Hepatocyte (in vitro differentiated cells): Measurements from ENCODE around the gene GMEB2. TPM values are rescaled to one million over a fixed set of nuclear protein-coding genes. Genes with fewer than 3 reads are reported as not detected.

ENCODE experiments used
- DNase-seq: peaks from one replicate; pipeline ENCODE4 v3.0.0-alpha.2; 2016; ENCODE audit warnings: low spot score
- H2AFZ ChIP-seq: fragments of 200-600 bp; sonication (generic); 2 replicates; pipeline ENCODE4 v1.6.0; 2016; ENCODE audit warnings: antibody characterized with exemption, mild to moderate bottlenecking
- H3K27ac ChIP-seq: fragments of 200-600 bp; sonication (generic); 2 replicates; pipeline ENCODE4 v1.5.1; 2016; ENCODE audit warnings: mild to moderate bottlenecking
- H3K27me3 ChIP-seq: fragments of 200-600 bp; sonication (generic); 2 replicates; pipeline ENCODE4 v1.6.1; 2016
- H3K36me3 ChIP-seq: fragments of 200-600 bp; sonication (generic); replicated peaks from 2 replicates; pipeline ENCODE4 v1.5.1; 2016; ENCODE audit warnings: low read depth; ENCODE audit not compliant: insufficient read depth
- H3K4me1 ChIP-seq: fragments of 200-600 bp; sonication (generic); 2 replicates; pipeline ENCODE4 v1.5.1; 2016; ENCODE audit warnings: mild to moderate bottlenecking, moderate library complexity; ENCODE audit not compliant: insufficient read depth
- H3K4me2 ChIP-seq: fragments of 200-600 bp; sonication (generic); 2 replicates; pipeline ENCODE4 v1.6.0; 2016
- H3K4me3 ChIP-seq: fragments of 200-600 bp; sonication (generic); 2 replicates; pipeline ENCODE4 v1.5.1; 2016; ENCODE audit warnings: mild to moderate bottlenecking
- H3K79me2 ChIP-seq: fragments of 200-600 bp; sonication (generic); 2 replicates; pipeline ENCODE4 v1.6.0; 2017; ENCODE audit warnings: mild to moderate bottlenecking
- H3K9me2 ChIP-seq: fragments of 200-600 bp; sonication (generic); replicated peaks from 2 replicates; pipeline ENCODE4 v1.6.0; 2017; ENCODE audit warnings: mild to moderate bottlenecking; ENCODE audit not compliant: insufficient read depth
- H3K9me3 ChIP-seq: fragments of 200-600 bp; sonication (generic); 2 replicates; pipeline ENCODE4 v1.5.1; 2016; ENCODE audit warnings: low read depth, mild to moderate bottlenecking
- H4K20me1 ChIP-seq: fragments of 200-600 bp; sonication (generic); 2 replicates; pipeline ENCODE4 v1.6.0; 2016; ENCODE audit warnings: mild to moderate bottlenecking; ENCODE audit not compliant: insufficient read depth, poor library complexity, severe bottlenecking
- EZH2 ChIP-seq: fragments of 200-600 bp; sonication (generic); IDR thresholded peaks from 2 replicates; pipeline ENCODE4 v1.6.1; 2016; ENCODE audit warnings: antibody characterized with exemption, mild to moderate bottlenecking, borderline replicate concordance
- EZH2phosphoT487 ChIP-seq: fragments of 200-600 bp; sonication (generic); IDR thresholded peaks from one replicate; pipeline ENCODE4 v1.6.1; 2018; ENCODE audit warnings: antibody characterized with exemption, mild to moderate bottlenecking, low read depth, moderate library complexity; ENCODE audit not compliant: unreplicated experiment, severe bottlenecking
- WGBS: methylation state at CpG from one replicate; pipeline ENCODE4 v1.1.6; 2016; ENCODE audit warnings: low lambda C conversion rate; ENCODE audit errors: missing lambda C conversion rate; 5-methylcytosine and 5-hydroxymethylcytosine counted together
- polyA plus RNA-seq: library from polyadenylated mRNA; unstranded; fragments of >200 nt; fragmentation: Nextera tagmentation; extraction: Ambion mirVana; gene quantifications from 2 replicates; pipeline ENCODE4 v1.2.1, GENCODE V29; 2016
- total RNA-seq: library from RNA; depleted of rRNA; stranded (reverse); fragments of >200 nt; gene quantifications from 2 replicates; pipeline ENCODE4 v1.2.3, GENCODE V29; 2014
- TF ChIP-seq, protein P1 (sequence below): fragments of 200-600 bp; sonication (generic); IDR thresholded peaks from 2 replicates; pipeline ENCODE4 v1.5.1; 2016; ENCODE audit warnings: antibody characterized with exemption, mild to moderate bottlenecking; ENCODE audit not compliant: poor library complexity

GMEB2 gene
- total and polyA plus RNA-seq, 2 experiments from 2014 or later: 8.7 to 10.7 TPM

GRCh38 chr20:63611646-63612045 is 15.3 kb downstream of the GMEB2 start:
- no peaks in the 10 kb centered on the region for H3K9me3 ChIP-seq
- no peaks in the 10 kb centered on the region for H3K4me1 ChIP-seq
- TF ChIP-seq EZH2: no peak
- TF ChIP-seq, protein P1, sequence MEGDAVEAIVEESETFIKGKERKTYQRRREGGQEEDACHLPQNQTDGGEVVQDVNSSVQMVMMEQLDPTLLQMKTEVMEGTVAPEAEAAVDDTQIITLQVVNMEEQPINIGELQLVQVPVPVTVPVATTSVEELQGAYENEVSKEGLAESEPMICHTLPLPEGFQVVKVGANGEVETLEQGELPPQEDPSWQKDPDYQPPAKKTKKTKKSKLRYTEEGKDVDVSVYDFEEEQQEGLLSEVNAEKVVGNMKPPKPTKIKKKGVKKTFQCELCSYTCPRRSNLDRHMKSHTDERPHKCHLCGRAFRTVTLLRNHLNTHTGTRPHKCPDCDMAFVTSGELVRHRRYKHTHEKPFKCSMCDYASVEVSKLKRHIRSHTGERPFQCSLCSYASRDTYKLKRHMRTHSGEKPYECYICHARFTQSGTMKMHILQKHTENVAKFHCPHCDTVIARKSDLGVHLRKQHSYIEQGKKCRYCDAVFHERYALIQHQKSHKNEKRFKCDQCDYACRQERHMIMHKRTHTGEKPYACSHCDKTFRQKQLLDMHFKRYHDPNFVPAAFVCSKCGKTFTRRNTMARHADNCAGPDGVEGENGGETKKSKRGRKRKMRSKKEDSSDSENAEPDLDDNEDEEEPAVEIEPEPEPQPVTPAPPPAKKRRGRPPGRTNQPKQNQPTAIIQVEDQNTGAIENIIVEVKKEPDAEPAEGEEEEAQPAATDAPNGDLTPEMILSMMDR: no peak
- no peak for TF ChIP-seq EZH2phosphoT487
- H3K9me2 ChIP-seq: no peaks in the 10 kb centered on the region
- no peak overlapping the region for H3K27ac ChIP-seq
- DNase-seq: no peak
- WGBS: 98% methylated on average over 10 of the region's 10 CpGs
- H4K20me1 ChIP-seq: no peaks in the 10 kb centered on the region
- H3K4me3 ChIP-seq: no peak overlapping the region
- no peak overlapping the region for H3K4me2 ChIP-seq
- no peaks in the 10 kb centered on the region for H3K36me3 ChIP-seq
- no peaks in the 10 kb centered on the region for H3K27me3 ChIP-seq
- H3K79me2 ChIP-seq: peaks cover 10% of the 10 kb centered on the region
- H2AFZ ChIP-seq: no peak overlapping the region

DNA sequence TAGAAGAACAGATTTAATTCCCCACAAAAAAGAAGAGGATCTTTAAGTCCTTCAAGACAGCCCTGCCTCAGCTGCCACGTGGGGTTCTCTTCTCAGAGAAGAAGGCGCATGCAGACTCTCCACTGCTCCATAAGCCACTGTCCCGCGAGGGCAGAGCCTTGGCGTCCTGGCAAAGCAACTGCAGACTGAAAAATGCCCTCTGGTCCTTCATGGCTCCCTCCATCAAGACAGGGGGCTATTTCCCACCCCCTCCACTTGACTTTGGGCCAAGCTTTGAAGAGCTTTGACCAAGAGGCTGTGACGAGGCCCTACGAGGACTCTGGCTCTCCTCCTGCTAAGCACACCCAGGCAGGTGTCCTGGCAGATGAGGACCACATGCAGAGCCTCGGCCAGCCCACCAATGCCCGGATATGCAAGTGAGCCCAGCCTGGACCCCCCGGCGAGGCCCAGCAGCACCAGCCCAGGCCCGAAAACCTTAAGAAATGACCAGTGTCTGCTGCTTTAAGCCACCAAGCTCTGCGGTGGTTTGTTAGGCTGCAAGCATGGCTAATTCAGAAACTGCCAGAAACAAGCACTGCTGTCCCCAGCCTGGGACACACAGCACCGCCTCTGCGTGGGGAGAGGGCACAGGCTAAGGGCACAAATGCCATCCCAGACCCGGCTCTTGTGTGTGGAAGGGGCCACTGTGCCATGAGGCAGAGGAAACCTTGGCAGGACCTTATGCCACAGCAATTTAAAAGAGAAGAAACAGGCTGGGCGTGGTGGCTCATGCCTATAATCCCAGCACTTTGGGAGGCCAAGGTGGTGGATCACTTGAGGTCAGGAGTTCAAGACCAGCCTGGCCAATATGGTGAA is 16.1 kb downstream of the GMEB2 start:
- no peak overlapping the region for H3K4me3 ChIP-seq
- no peaks in the 10 kb centered on the region for H4K20me1 ChIP-seq
- H3K79me2 ChIP-seq: peaks cover 11% of the 10 kb centered on the region
- no peak overlapping the region for H3K4me2 ChIP-seq
- no peak for DNase-seq
- no peaks in the 10 kb centered on the region for H3K27me3 ChIP-seq
- TF ChIP-seq EZH2phosphoT487 (no peak), EZH2 (no peak)
- TF ChIP-seq, protein P1: no peak
- H3K27ac ChIP-seq: no peak overlapping the region
- H2AFZ ChIP-seq: no peak overlapping the region
- H3K9me2 ChIP-seq: no peaks in the 10 kb centered on the region
- H3K4me1 ChIP-seq: no peaks in the 10 kb centered on the region
- H3K9me3 ChIP-seq: no peaks in the 10 kb centered on the region
- WGBS: 93% methylated on average over 17 of the region's 17 CpGs
- H3K36me3 ChIP-seq: no peaks in the 10 kb centered on the region

- no peaks in the 10 kb centered on the region for H3K27me3 ChIP-seq
- no peak overlapping the region for H2AFZ ChIP-seq
- no peaks in the 10 kb centered on the region for H4K20me1 ChIP-seq
- no peak overlapping the region for H3K4me2 ChIP-seq
- TF ChIP-seq, protein P1: no peak
- TF ChIP-seq EZH2phosphoT487: no peak
- TF ChIP-seq EZH2: no peak
- H3K36me3 ChIP-seq: no peaks in the 10 kb centered on the region
- H3K9me3 ChIP-seq: no peaks in the 10 kb centered on the region
- no peaks in the 10 kb centered on the region for H3K9me2 ChIP-seq
- H3K4me1 ChIP-seq: no peaks in the 10 kb centered on the region
- peaks cover 4% of the 10 kb centered on the region for H3K79me2 ChIP-seq
- 97% methylated on average over 9 of the region's 9 CpGs for WGBS
- H3K27ac ChIP-seq: no peak overlapping the region
- DNase-seq: no peak
- H3K4me3 ChIP-seq: no peak overlapping the region
Observed at GRCh38 chr20:63606686-63607085, 20.2 kb downstream of the GMEB2 start.
